Neural cell (in vitro differentiated cells): ENCODE results near the gene VSIG10. TPM values are rescaled to one million over a fixed set of nuclear protein-coding genes. Genes with fewer than 3 reads are reported as not detected.

Experiments used
- H2AFZ ChIP-seq: fragments of 200-600, 300-800 bp; sonication (generic), shearing (Covaris generic); 2 replicates; pipeline ENCODE4 v1.6.0; 2014; ENCODE audit warnings: low read depth, mild to moderate bottlenecking, antibody characterized with exemption, low read length, moderate library complexity
- H3F3A ChIP-seq: fragments of 200-600 bp; shearing (Covaris generic); 2 replicates; pipeline ENCODE4 v1.6.1; 2016; ENCODE audit warnings: mild to moderate bottlenecking, moderate library complexity, mixed read lengths, antibody characterized with exemption, low read length; ENCODE audit not compliant: insufficient read depth, poor library complexity, severe bottlenecking
- H3K27ac ChIP-seq: fragments of 200-600, 300-800 bp; sonication (generic), shearing (Covaris generic); 2 replicates; pipeline ENCODE4 v1.5.1; 2014; ENCODE audit warnings: mild to moderate bottlenecking, low read length, moderate library complexity
- H3K27me3 ChIP-seq: fragments of 300-800, 200-600 bp; sonication (generic), shearing (Covaris generic); 2 replicates; pipeline ENCODE4 v1.6.0; 2014; ENCODE audit warnings: mild to moderate bottlenecking, low read depth, low read length, moderate library complexity; ENCODE audit not compliant: insufficient read depth
- H3K36me3 ChIP-seq: fragments of 300-800, 200-600 bp; sonication (generic), shearing (Covaris generic); 2 replicates; pipeline ENCODE4 v1.5.1; 2014; ENCODE audit warnings: mild to moderate bottlenecking, antibody characterized with exemption, low read length, moderate library complexity; ENCODE audit not compliant: insufficient read depth
- H3K4me2 ChIP-seq: fragments of 300-800, 200-600 bp; sonication (generic), shearing (Covaris generic); 2 replicates; pipeline ENCODE4 v1.6.0; 2014; ENCODE audit warnings: mild to moderate bottlenecking, low read length
- H3K4me3 ChIP-seq: fragments of 300-800, 200-600 bp; sonication (generic), shearing (Covaris generic); 2 replicates; pipeline ENCODE4 v1.5.1; 2014; ENCODE audit warnings: mild to moderate bottlenecking, low read length, moderate library complexity
- H3K79me2 ChIP-seq: fragments of 200-600 bp; shearing (Covaris generic); replicated peaks from 2 replicates; pipeline ENCODE4 v1.6.0; 2014; ENCODE audit warnings: mild to moderate bottlenecking, low read length, moderate library complexity; ENCODE audit not compliant: insufficient read depth
- H3K9ac ChIP-seq: fragments of 300-800, 200-600 bp; sonication (generic), shearing (Covaris generic); 2 replicates; pipeline ENCODE4 v1.6.1; 2016; ENCODE audit warnings: mild to moderate bottlenecking, low read length, mixed read lengths
- H3K9me2 ChIP-seq: fragments of 200-600 bp; shearing (Covaris generic); 2 replicates; pipeline ENCODE4 v1.6.1; 2016; ENCODE audit warnings: mild to moderate bottlenecking, low read length, mixed read lengths; ENCODE audit not compliant: insufficient read depth
- H3K9me3 ChIP-seq: fragments of 200-600, 300-800 bp; sonication (generic), shearing (Covaris generic); 2 replicates; pipeline ENCODE4 v1.6.1; 2016; ENCODE audit warnings: mild to moderate bottlenecking, mixed run types, low read length, moderate library complexity, mixed read lengths
- H4K20me1 ChIP-seq: fragments of 200-600 bp; shearing (Covaris generic); 2 replicates; pipeline ENCODE4 v1.6.1; 2016; ENCODE audit warnings: mild to moderate bottlenecking, mixed run types; ENCODE audit not compliant: insufficient read depth
- EP300 ChIP-seq: fragments of 450-650 bp; conservative IDR thresholded peaks from 2 replicates; pipeline ENCODE4 v1.6.1; 2014; ENCODE audit warnings: antibody characterized with exemption, mild to moderate bottlenecking, moderate library complexity; ENCODE audit not compliant: poor library complexity, severe bottlenecking
- EZH2 ChIP-seq: fragments of 200-600, 300-800 bp; shearing (Covaris generic), sonication (generic); IDR thresholded peaks from 2 replicates; pipeline ENCODE4 v1.6.1; 2014; ENCODE audit warnings: antibody characterized with exemption, low read length, borderline replicate concordance, mild to moderate bottlenecking; ENCODE audit not compliant: insufficient read depth, poor library complexity, severe bottlenecking
- MXI1 ChIP-seq: fragments of 450-650 bp; conservative IDR thresholded peaks from 2 replicates; pipeline ENCODE4 v1.6.1; 2014; ENCODE audit warnings: antibody characterized with exemption, mild to moderate bottlenecking; ENCODE audit not compliant: poor library complexity, severe bottlenecking
- POLR2AphosphoS5 ChIP-seq: IDR thresholded peaks from 2 replicates; pipeline ENCODE4 v1.6.1; 2012
- RAD21 ChIP-seq: fragments of 450-650 bp; conservative IDR thresholded peaks from 2 replicates; pipeline ENCODE4 v1.6.1; 2014; ENCODE audit warnings: antibody characterized with exemption, mild to moderate bottlenecking, moderate library complexity
- SMC3 ChIP-seq: fragments of 450-650 bp; conservative IDR thresholded peaks from 2 replicates; pipeline ENCODE4 v1.6.1; 2014; ENCODE audit warnings: antibody characterized with exemption, mild to moderate bottlenecking, moderate library complexity; ENCODE audit not compliant: poor library complexity
- TAF1 ChIP-seq: IDR thresholded peaks from 2 replicates; pipeline ENCODE4 v1.6.1; 2012; ENCODE audit warnings: low read depth
- polyA plus RNA-seq: library from polyadenylated mRNA; depleted of rRNA; stranded (reverse); fragments of >200 nt; gene quantifications from 2 replicates; pipeline ENCODE4 v1.2.3, GENCODE V29; 2014
- TF ChIP-seq, protein P1 (sequence below): fragments of 450-650 bp; IDR thresholded peaks from 2 replicates; pipeline ENCODE4 v1.5.1; 2014; ENCODE audit warnings: antibody characterized with exemption, mild to moderate bottlenecking, moderate library complexity; ENCODE audit not compliant: poor library complexity, severe bottlenecking
- TF ChIP-seq, protein P2 (sequence below): IDR thresholded peaks from 2 replicates; pipeline ENCODE4 v1.6.1; 2012; ENCODE audit warnings: borderline replicate concordance

The VSIG10 gene
- polyA plus RNA-seq, 1 donor from 2014 or later = 2.0 TPM

DNA sequence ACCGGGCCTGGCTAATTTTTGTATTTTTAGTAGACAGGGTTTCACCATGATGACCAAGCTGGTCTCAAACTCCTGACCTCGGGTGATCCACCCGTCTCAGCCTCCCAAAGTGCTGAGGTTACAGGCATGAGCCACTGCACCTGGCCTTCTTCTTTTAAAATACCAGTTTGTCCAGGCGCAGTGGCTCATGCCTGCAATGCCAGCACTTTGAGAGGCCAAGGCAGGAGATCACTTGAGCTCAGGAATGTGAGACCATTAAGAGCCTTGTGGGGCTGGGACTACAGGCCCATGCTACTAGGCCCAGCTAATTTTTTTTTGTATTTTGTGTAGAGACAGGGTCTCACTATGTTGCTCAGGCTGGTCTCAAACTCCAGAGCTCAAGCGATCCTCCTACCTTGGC lies 24.1 kb upstream of the VSIG10 start:
- H3K27me3 ChIP-seq = no peaks in the 10 kb centered on the region
- no peaks in the 10 kb centered on the region for H3F3A ChIP-seq
- TF ChIP-seq MXI1 (no peak), RAD21 (no peak), TAF1 (no peak), POLR2AphosphoS5 (no peak), EZH2 (no peak), SMC3 (no peak), EP300 (no peak)
- TF ChIP-seq, protein P1, sequence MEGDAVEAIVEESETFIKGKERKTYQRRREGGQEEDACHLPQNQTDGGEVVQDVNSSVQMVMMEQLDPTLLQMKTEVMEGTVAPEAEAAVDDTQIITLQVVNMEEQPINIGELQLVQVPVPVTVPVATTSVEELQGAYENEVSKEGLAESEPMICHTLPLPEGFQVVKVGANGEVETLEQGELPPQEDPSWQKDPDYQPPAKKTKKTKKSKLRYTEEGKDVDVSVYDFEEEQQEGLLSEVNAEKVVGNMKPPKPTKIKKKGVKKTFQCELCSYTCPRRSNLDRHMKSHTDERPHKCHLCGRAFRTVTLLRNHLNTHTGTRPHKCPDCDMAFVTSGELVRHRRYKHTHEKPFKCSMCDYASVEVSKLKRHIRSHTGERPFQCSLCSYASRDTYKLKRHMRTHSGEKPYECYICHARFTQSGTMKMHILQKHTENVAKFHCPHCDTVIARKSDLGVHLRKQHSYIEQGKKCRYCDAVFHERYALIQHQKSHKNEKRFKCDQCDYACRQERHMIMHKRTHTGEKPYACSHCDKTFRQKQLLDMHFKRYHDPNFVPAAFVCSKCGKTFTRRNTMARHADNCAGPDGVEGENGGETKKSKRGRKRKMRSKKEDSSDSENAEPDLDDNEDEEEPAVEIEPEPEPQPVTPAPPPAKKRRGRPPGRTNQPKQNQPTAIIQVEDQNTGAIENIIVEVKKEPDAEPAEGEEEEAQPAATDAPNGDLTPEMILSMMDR = no peak
- TF ChIP-seq, protein P2, sequence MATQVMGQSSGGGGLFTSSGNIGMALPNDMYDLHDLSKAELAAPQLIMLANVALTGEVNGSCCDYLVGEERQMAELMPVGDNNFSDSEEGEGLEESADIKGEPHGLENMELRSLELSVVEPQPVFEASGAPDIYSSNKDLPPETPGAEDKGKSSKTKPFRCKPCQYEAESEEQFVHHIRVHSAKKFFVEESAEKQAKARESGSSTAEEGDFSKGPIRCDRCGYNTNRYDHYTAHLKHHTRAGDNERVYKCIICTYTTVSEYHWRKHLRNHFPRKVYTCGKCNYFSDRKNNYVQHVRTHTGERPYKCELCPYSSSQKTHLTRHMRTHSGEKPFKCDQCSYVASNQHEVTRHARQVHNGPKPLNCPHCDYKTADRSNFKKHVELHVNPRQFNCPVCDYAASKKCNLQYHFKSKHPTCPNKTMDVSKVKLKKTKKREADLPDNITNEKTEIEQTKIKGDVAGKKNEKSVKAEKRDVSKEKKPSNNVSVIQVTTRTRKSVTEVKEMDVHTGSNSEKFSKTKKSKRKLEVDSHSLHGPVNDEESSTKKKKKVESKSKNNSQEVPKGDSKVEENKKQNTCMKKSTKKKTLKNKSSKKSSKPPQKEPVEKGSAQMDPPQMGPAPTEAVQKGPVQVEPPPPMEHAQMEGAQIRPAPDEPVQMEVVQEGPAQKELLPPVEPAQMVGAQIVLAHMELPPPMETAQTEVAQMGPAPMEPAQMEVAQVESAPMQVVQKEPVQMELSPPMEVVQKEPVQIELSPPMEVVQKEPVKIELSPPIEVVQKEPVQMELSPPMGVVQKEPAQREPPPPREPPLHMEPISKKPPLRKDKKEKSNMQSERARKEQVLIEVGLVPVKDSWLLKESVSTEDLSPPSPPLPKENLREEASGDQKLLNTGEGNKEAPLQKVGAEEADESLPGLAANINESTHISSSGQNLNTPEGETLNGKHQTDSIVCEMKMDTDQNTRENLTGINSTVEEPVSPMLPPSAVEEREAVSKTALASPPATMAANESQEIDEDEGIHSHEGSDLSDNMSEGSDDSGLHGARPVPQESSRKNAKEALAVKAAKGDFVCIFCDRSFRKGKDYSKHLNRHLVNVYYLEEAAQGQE = no peak
- no peak overlapping the region for H3K27ac ChIP-seq
- no peaks in the 10 kb centered on the region for H4K20me1 ChIP-seq
- H3K36me3 ChIP-seq = no peaks in the 10 kb centered on the region
- no peaks in the 10 kb centered on the region for H3K9me3 ChIP-seq
- H3K4me3 ChIP-seq = no peak overlapping the region
- H3K79me2 ChIP-seq = no peaks in the 10 kb centered on the region
- H3K9me2 ChIP-seq = no peaks in the 10 kb centered on the region
- no peak overlapping the region for H3K4me2 ChIP-seq
- no peak overlapping the region for H3K9ac ChIP-seq
- H2AFZ ChIP-seq = no peak overlapping the region

GRCh38 chr12:118126119-118126757 lies 22.4 kb upstream of the VSIG10 start:
- no peak overlapping the region for H3K27ac ChIP-seq
- H3F3A ChIP-seq = no peaks in the 10 kb centered on the region
- H3K9me3 ChIP-seq = no peaks in the 10 kb centered on the region
- no peaks in the 10 kb centered on the region for H4K20me1 ChIP-seq
- H3K27me3 ChIP-seq = no peaks in the 10 kb centered on the region
- no peak overlapping the region for H3K4me3 ChIP-seq
- no peak overlapping the region for H3K9ac ChIP-seq
- no peak overlapping the region for H3K4me2 ChIP-seq
- TF ChIP-seq, protein P2 = no peak
- TF ChIP-seq TAF1 = no peak
- no peaks in the 10 kb centered on the region for H3K9me2 ChIP-seq
- H3K79me2 ChIP-seq = no peaks in the 10 kb centered on the region
- H3K36me3 ChIP-seq = no peaks in the 10 kb centered on the region
- H2AFZ ChIP-seq = no peak overlapping the region
